ENCODE measurements around the gene OR2A5. TPM values are rescaled to one million over a fixed set of nuclear protein-coding genes. Genes with fewer than 3 reads are reported as not detected.
"Not testable (repeated sequence)": the region's sequence is repeated elsewhere in the genome, so short reads cannot be mapped to it uniquely, and the experiment has no call there.

Gene OR2A5
- polyA plus RNA-seq, 1 experiment = not detected

- DNase-seq (ENCODE audit: low read depth) = no peak
- H3K36me3 ChIP-seq (ENCODE audit: control insufficient read depth, insufficient read depth, low read length) = no peaks in the 10 kb centered on the region
- H3K27me3 ChIP-seq (ENCODE audit: control insufficient read depth, insufficient read depth, low read length) = no peaks in the 10 kb centered on the region
- ChIA-PET CTCF (no interaction called here), POLR2A (no interaction called here)
- TF ChIP-seq CTCF (IDR thresholded peaks at IDR 0.05; ENCODE audit: insufficient read depth, low read depth, low read length) = no peak
- H3K4me3 ChIP-seq (ENCODE audit: low read depth, low read length) = no peak overlapping the region
Observed at GRCh38 chr7:144006692-144007042, 42.1 kb upstream of the OR2A5 start.

- POLR2A ChIA-PET = no interaction called here
- H3K36me3 ChIP-seq (ENCODE audit: control insufficient read depth, insufficient read depth, low read length) = no peaks in the 10 kb centered on the region
- no peaks in the 10 kb centered on the region for H3K27me3 ChIP-seq (ENCODE audit: control insufficient read depth, insufficient read depth, low read length)
- DNase-seq (ENCODE audit: low read depth) = no peak
- TF ChIP-seq CTCF (IDR thresholded peaks at IDR 0.05; ENCODE audit: insufficient read depth, low read depth, low read length) = no peak
- no peak overlapping the region for H3K4me3 ChIP-seq (ENCODE audit: low read depth, low read length)
- CTCF ChIA-PET = no interaction called here
Observed at GRCh38 chr7:144009361-144009760, 39.4 kb upstream of the OR2A5 start.

- DNase-seq (ENCODE audit: low read depth); H3K36me3 ChIP-seq (ENCODE audit: control insufficient read depth, insufficient read depth, low read length); H3K27me3 ChIP-seq (ENCODE audit: control insufficient read depth, insufficient read depth, low read length); CTCF ChIA-PET; H3K4me3 ChIP-seq (ENCODE audit: low read depth, low read length); POLR2A ChIA-PET: not testable (repeated sequence)
Observed at GRCh38 chr7:144010061-144010460, 38.7 kb upstream of the OR2A5 start.

GRCh38 chr7:144010821-144011220 is 37.9 kb upstream of the OR2A5 start:
- CTCF ChIA-PET = interaction anchor here (0.9 to 1.5 kb wide), 2 partner anchors 22 to 274 kb away, joined by 3 to 5 read pairs; no protein-coding TSS in a partner anchor
- DNase-seq (ENCODE audit: low read depth); H3K27me3 ChIP-seq (ENCODE audit: control insufficient read depth, insufficient read depth, low read length); H3K4me3 ChIP-seq (ENCODE audit: low read depth, low read length); H3K36me3 ChIP-seq (ENCODE audit: control insufficient read depth, insufficient read depth, low read length); POLR2A ChIA-PET: not testable (repeated sequence)

GRCh38 chr7:144011458-144012230 is 37.1 kb upstream of the OR2A5 start:
- no peak for DNase-seq (ENCODE audit: low read depth)
- no peak overlapping the region for H3K4me3 ChIP-seq (ENCODE audit: low read depth, low read length)
- peak; percentile 45 for TF ChIP-seq CTCF (IDR thresholded peaks at IDR 0.05; ENCODE audit: insufficient read depth, low read depth, low read length)
- CTCF ChIA-PET = interaction anchor here (0.7 to 2.1 kb wide), 14 partner anchors 9 to 275 kb away, joined by 3 to 10 read pairs (median 5); partner anchors contain the start of gene TCAF1
- H3K36me3 ChIP-seq (ENCODE audit: control insufficient read depth, insufficient read depth, low read length) = no peaks in the 10 kb centered on the region
- POLR2A ChIA-PET = no interaction called here
- H3K27me3 ChIP-seq (ENCODE audit: control insufficient read depth, insufficient read depth, low read length) = no peaks in the 10 kb centered on the region

GRCh38 chr7:144018065-144018464 is 30.7 kb upstream of the OR2A5 start:
- no peaks in the 10 kb centered on the region for H3K27me3 ChIP-seq (ENCODE audit: control insufficient read depth, insufficient read depth, low read length)
- TF ChIP-seq CTCF (IDR thresholded peaks at IDR 0.05; ENCODE audit: insufficient read depth, low read depth, low read length) = no peak
- no peaks in the 10 kb centered on the region for H3K36me3 ChIP-seq (ENCODE audit: control insufficient read depth, insufficient read depth, low read length)
- no peak for DNase-seq (ENCODE audit: low read depth)
- H3K4me3 ChIP-seq (ENCODE audit: low read depth, low read length) = no peak overlapping the region
- ChIA-PET POLR2A (no interaction called here), CTCF (no interaction called here)

Data from BJ (cell line).